HG02678 (cell line): ENCODE results near the gene HLCS.

Experiments
- ATAC-seq: cut with Tn5 transposase; IDR thresholded peaks from one replicate; pipeline ENCODE4 v1.9.1; 2021; ENCODE audit warnings: mild to moderate bottlenecking, moderate library complexity; ENCODE audit not compliant: unreplicated experiment

Gene HLCS

DNA sequence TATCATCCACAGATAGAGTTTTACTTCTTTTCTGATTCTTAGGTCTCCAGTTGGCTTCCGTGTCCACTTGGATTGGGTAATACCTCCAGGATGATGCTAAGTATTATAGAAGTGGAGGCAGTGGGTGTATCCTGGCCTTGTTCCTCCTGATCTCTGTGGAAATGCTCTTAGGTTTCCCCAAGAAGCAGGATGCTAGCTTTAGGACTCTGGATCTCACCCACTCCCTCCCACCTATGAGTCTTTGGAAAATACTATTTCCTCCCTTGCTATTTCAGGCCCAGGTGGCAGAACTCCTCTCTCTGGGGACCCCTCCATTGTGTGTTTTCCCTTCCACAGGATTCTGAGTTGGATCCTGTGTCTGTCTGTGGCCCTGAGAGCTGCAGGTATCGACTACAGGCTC is 180.9 kb downstream of the HLCS start:
- no peak for ATAC-seq

DNA sequence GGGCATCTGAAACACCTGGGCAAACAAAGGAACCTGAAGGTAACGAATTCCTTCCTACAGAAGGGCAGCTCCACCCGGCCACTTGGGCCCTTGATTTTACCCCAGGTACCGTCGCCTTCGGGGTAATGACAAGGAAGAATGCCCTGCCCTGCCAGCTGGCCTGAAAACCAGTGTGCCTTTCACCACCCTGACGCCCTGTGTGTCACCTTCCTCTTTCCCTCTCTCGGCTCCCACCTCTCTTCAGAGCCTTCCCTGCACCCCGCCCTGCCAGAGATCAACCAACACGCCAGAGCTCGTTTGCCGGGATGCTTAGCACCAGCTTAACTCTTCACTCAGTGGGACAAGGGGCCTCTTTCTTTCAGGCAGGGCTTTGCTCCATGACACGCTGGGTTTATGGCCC is 181.5 kb downstream of the HLCS start:
- ATAC-seq = no peak

DNA sequence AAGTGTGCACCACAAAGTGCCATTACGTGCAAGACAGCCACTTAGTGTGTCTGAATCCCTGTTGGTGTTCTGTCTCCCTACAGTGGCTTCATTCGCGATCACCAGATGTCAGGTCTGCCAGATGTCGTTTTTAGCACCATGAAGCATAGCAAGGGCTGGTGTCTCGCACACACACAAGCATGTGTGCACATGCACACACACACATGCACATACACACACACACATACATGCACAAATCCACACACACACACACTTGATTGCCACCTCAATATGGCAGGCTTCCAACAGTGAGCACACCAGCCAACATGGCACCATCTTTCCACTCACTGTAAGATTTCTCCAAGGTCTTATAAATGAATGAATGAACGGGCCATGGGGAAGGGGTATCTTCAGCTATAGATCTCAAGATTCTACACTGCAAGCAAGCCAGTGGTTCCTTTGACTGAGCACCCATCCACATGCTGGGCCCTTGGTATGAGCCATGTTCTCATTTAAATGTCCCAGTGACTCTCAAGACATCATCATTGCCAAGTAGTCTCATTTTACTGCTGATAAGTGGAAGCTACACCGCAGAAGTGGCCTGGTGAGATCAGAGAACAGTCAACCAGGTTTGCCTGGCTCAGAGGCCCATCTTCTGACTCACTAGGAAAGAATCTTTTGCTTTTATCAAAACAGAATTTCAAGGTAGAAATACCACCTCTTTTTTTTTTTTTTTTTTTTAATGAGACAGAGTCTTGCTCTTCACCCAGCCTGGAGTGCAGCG is 182.7 kb downstream of the HLCS start:
- no peak for ATAC-seq

DNA sequence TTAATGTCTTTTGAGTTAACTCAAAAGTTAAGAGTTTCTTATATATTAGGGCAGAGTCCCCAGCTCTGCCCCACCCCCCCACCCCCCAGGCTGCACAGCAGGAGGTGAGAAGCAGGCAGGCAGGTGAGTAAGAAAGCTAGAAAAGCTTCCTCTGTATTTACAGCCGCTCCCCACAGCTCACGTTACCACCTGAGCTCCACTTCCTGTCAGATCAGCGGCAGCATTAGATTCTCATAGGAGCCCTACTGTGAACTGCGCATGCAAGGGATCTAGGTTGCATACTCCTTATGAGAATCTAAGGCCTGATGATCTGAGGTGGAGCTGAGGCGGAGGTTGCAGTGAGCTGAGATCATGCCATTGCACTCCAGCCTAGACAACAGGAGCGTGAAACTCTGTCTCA is 185.6 kb downstream of the HLCS start:
- no peak for ATAC-seq

DNA sequence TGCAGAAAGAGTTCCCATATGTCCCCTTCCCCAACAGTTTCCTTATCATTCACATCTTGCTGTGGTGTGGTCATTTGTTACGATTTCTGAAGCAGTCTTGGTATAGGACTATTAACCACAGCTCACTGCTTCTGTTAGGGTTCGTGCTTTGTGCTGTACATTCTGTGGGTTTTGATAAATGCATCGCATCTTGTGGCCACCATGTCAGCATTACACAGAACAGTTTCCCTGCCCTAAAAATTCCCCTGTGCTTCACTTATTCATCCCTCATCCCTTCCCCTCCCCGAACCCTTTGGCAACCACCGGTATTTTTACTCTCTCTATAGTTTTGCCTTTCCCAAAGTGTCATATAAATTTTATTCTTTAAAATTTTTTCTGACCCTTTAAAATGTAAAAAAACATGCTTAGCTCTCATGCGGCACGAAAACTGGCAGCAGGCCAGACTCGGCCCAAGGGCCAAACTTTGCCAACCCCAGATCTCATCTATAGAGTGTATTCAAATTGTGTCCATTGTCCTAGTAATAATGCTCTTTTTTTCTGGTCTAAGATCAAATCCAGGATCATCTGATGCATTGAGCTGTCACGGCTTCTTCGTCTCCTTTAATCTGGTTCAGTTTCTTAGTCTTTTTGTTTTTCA is 189.4 kb downstream of the HLCS start:
- no peak for ATAC-seq

GRCh38 chr21:36773995-36774394 is 192.5 kb downstream of the HLCS start:
- ATAC-seq = no peak

- ATAC-seq = no peak
Measured at GRCh38 chr21:36773117-36773516, 193.4 kb downstream of the HLCS start.

- ATAC-seq = no peak
Measured at GRCh38 chr21:36769051-36769839, 197.2 kb downstream of the HLCS start.

GRCh38 chr21:36768496-36768895 is 198.0 kb downstream of the HLCS start:
- no peak for ATAC-seq

DNA sequence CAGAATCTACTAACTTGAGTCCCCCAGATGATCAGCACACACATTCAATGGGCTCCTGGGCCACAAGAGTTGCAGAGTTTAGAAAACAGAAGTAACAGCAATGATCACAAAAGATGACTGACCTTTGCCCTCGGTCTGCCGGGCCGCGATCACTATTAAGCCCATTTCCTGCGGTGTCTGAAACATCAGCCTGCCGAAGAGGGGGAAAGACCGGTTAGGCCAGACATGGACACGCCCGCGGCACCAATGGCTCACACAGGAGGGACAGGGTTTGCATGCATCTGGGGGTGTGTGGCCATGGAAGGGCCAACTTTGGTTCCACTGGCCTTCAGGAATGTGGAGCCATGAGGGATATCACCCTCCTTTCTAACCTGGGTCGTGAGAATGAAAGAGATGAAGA is 199.4 kb downstream of the HLCS start:
- no peak for ATAC-seq

GRCh38 chr21:36766511-36766910 is 200.0 kb downstream of the HLCS start:
- ATAC-seq = no peak

DNA sequence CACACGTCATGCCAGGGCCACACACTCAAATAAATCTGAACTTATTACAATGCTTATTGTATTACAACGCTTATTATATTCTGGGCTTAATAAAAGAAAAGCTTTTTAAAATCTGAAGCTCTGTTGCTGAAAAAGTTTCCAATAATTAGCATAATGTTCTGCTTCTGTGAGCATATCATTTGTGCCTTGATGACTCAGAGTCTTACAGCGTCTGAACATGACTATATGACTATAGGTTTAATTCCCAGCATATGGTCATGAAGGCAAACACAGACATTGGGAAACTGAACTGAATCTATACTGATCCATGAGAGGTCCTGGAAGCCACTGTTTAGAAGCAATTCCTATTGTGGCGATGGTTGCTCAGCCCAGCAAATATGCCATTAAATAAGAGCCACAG is 201.2 kb downstream of the HLCS start:
- ATAC-seq = no peak

- no peak for ATAC-seq
Measured at GRCh38 chr21:36763305-36763704, 203.2 kb downstream of the HLCS start.

GRCh38 chr21:36762642-36763041 is 203.8 kb downstream of the HLCS start:
- ATAC-seq = no peak

- no peak for ATAC-seq
Measured at GRCh38 chr21:36761685-36762084, 204.8 kb downstream of the HLCS start.

DNA sequence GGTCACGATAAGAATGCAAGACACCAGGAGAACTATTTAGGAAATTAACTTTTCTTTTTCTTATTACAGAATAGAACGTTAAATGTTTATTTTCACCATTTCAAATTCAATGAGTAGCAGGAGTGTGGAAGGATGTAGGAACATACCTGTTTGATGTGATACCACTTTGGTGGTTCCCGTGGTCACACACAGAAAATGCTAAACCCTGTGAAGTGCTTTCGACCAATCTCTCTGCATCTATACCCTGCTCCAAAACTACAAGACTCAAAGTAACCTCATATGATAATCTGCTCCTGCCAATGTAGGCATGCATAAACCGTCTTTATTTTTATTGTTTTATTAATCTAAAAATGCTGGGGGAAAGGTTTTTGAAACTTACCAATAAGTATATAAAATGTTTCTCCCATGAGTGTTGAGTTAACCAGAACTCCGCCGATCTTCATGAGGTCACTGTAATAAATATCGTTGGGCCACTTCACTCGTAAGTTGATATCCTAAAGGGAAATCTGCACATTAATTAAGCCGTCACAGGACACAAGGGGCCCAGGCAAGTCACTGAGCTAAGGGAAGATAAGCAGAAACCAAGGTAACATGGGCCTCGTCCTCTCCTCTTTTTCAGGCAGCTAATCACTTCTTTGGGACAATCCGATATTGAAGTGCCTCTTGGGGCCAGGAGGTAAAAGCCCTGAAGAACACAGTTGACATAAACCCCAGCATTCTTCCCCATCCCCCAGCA is 207.0 kb downstream of the HLCS start:
- no peak for ATAC-seq

DNA sequence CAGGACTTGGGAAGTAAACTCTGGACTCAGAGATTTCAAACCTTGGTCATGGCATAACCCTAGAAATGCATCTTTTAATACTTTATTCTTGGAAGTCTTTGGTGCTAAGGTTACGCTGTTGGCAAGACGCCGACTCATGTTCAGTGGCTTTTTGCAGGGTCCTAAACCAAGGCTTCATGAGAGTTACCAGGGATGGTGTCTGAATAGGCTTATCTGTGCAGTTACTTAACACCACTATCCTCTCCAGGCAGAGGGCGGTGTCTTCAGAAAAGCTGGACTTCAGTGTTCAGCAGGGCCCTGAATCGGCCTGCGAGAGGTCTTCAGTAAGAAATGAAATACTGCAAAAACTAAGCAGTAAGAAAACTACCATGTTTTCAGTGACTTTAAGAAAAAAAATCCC is 209.3 kb downstream of the HLCS start:
- no peak for ATAC-seq

DNA sequence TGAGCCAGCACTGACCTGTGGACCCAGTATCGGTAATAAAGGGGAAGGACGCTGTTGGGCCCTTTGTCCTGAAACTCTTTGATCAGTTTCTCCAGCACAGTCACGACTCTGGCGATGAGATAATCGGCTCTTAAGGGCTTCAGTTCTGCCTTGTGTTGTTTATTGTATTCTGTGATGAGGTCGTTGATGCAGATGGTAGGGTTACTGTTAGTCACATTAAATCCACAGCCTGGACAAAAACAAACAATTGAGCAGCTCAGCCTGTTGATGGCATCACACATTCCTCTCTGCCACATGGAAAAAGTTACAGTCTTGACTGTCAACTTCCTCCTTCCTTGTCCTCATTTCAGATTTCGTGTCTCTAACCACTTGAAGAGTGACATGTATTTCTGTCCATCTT is 209.9 kb downstream of the HLCS start:
- no peak for ATAC-seq

GRCh38 chr21:36754241-36754898 is 212.1 kb downstream of the HLCS start:
- ATAC-seq = no peak

- ATAC-seq = no peak
Measured at GRCh38 chr21:36753556-36753955, 212.9 kb downstream of the HLCS start.

DNA sequence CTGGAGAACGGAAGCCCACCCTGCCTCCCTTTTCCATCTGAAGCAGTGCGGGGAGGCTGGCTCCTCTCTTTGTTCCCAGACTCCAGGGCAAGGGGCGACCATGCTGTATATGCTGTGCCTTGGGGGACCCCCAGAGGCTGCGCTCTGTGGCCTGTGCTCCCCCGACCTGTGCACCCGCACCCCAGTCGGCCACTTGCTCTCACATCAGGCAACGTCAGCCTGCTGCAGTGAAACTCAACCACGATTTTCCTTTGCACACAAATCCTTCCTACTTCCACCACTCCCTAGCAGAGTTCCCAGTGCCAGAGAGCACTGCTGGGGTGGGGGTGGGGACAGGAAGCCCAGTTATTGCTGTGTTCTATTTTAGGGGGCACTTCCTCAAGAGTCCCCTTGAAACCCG is 215.1 kb downstream of the HLCS start:
- ATAC-seq = no peak
